Hepatocyte (in vitro differentiated cells): ENCODE results near the gene PHIP. TPM values are rescaled to one million over a fixed set of nuclear protein-coding genes. Genes with fewer than 3 reads are reported as not detected.

Source experiments
- DNase-seq: peaks from one replicate; pipeline ENCODE4 v3.0.0-alpha.2; 2016; ENCODE audit warnings: low spot score
- H2AFZ ChIP-seq: fragments of 200-600 bp; sonication (generic); 2 replicates; pipeline ENCODE4 v1.6.0; 2016; ENCODE audit warnings: antibody characterized with exemption, mild to moderate bottlenecking
- H3K27ac ChIP-seq: fragments of 200-600 bp; sonication (generic); 2 replicates; pipeline ENCODE4 v1.5.1; 2016; ENCODE audit warnings: mild to moderate bottlenecking
- H3K27me3 ChIP-seq: fragments of 200-600 bp; sonication (generic); 2 replicates; pipeline ENCODE4 v1.6.1; 2016
- H3K36me3 ChIP-seq: fragments of 200-600 bp; sonication (generic); replicated peaks from 2 replicates; pipeline ENCODE4 v1.5.1; 2016; ENCODE audit warnings: low read depth; ENCODE audit not compliant: insufficient read depth
- H3K4me1 ChIP-seq: fragments of 200-600 bp; sonication (generic); 2 replicates; pipeline ENCODE4 v1.5.1; 2016; ENCODE audit warnings: mild to moderate bottlenecking, moderate library complexity; ENCODE audit not compliant: insufficient read depth
- H3K4me2 ChIP-seq: fragments of 200-600 bp; sonication (generic); 2 replicates; pipeline ENCODE4 v1.6.0; 2016
- H3K4me3 ChIP-seq: fragments of 200-600 bp; sonication (generic); 2 replicates; pipeline ENCODE4 v1.5.1; 2016; ENCODE audit warnings: mild to moderate bottlenecking
- H3K79me2 ChIP-seq: fragments of 200-600 bp; sonication (generic); 2 replicates; pipeline ENCODE4 v1.6.0; 2017; ENCODE audit warnings: mild to moderate bottlenecking
- H3K9me2 ChIP-seq: fragments of 200-600 bp; sonication (generic); replicated peaks from 2 replicates; pipeline ENCODE4 v1.6.0; 2017; ENCODE audit warnings: mild to moderate bottlenecking; ENCODE audit not compliant: insufficient read depth
- H3K9me3 ChIP-seq: fragments of 200-600 bp; sonication (generic); 2 replicates; pipeline ENCODE4 v1.5.1; 2016; ENCODE audit warnings: low read depth, mild to moderate bottlenecking
- H4K20me1 ChIP-seq: fragments of 200-600 bp; sonication (generic); 2 replicates; pipeline ENCODE4 v1.6.0; 2016; ENCODE audit warnings: mild to moderate bottlenecking; ENCODE audit not compliant: insufficient read depth, poor library complexity, severe bottlenecking
- CTCF ChIP-seq: fragments of 200-600 bp; sonication (generic); IDR thresholded peaks from 2 replicates; pipeline ENCODE4 v1.5.1; 2016; ENCODE audit warnings: antibody characterized with exemption, mild to moderate bottlenecking; ENCODE audit not compliant: poor library complexity
- EZH2 ChIP-seq: fragments of 200-600 bp; sonication (generic); IDR thresholded peaks from 2 replicates; pipeline ENCODE4 v1.6.1; 2016; ENCODE audit warnings: antibody characterized with exemption, mild to moderate bottlenecking, borderline replicate concordance
- EZH2phosphoT487 ChIP-seq: fragments of 200-600 bp; sonication (generic); IDR thresholded peaks from one replicate; pipeline ENCODE4 v1.6.1; 2018; ENCODE audit warnings: antibody characterized with exemption, mild to moderate bottlenecking, low read depth, moderate library complexity; ENCODE audit not compliant: unreplicated experiment, severe bottlenecking
- WGBS: methylation state at CpG from one replicate; pipeline ENCODE4 v1.1.6; 2016; ENCODE audit warnings: low lambda C conversion rate; ENCODE audit errors: missing lambda C conversion rate; 5-methylcytosine and 5-hydroxymethylcytosine counted together
- polyA plus RNA-seq: library from polyadenylated mRNA; unstranded; fragments of >200 nt; fragmentation: Nextera tagmentation; extraction: Ambion mirVana; gene quantifications from 2 replicates; pipeline ENCODE4 v1.2.1, GENCODE V29; 2016
- total RNA-seq: library from RNA; depleted of rRNA; stranded (reverse); fragments of >200 nt; gene quantifications from 2 replicates; pipeline ENCODE4 v1.2.3, GENCODE V29; 2014

The PHIP gene
- total and polyA plus RNA-seq, 2 experiments from 2014 or later = 15.2 to 44.4 TPM

GRCh38 chr6:79010422-79010821, 67.6 kb downstream of the PHIP start:
- Histone ChIP-seq H3K4me3 (no peak overlapping the region), H2AFZ (no peak overlapping the region), H3K4me2 (no peak overlapping the region), H3K36me3 (no peaks in the 10 kb centered on the region), H3K9me3 (no peaks in the 10 kb centered on the region), H3K79me2 (no peaks in the 10 kb centered on the region), H3K27ac (no peak overlapping the region), H3K9me2 (no peaks in the 10 kb centered on the region), H3K27me3 (no peaks in the 10 kb centered on the region), H3K4me1 (no peaks in the 10 kb centered on the region), H4K20me1 (no peaks in the 10 kb centered on the region)
- no peak for TF ChIP-seq EZH2
- no peak for TF ChIP-seq EZH2phosphoT487
- TF ChIP-seq CTCF = no peak
- DNase-seq = no peak
- WGBS = 97% methylated on average over 1 of the region's 1 CpG

GRCh38 chr6:79009819-79010218, 68.2 kb downstream of the PHIP start:
- Histone ChIP-seq H3K36me3 (no peaks in the 10 kb centered on the region), H4K20me1 (no peaks in the 10 kb centered on the region), H3K4me1 (no peaks in the 10 kb centered on the region), H3K79me2 (no peaks in the 10 kb centered on the region), H3K9me2 (no peaks in the 10 kb centered on the region), H3K27me3 (no peaks in the 10 kb centered on the region), H3K9me3 (no peaks in the 10 kb centered on the region), H3K27ac (no peak overlapping the region), H3K4me3 (no peak overlapping the region), H2AFZ (no peak overlapping the region), H3K4me2 (no peak overlapping the region)
- DNase-seq = no peak
- WGBS = 92% methylated on average over 1 of the region's 1 CpG
- TF ChIP-seq EZH2 = no peak
- no peak for TF ChIP-seq CTCF
- TF ChIP-seq EZH2phosphoT487 = no peak

GRCh38 chr6:79005497-79005896, 72.6 kb downstream of the PHIP start:
- DNase-seq = no peak
- Histone ChIP-seq H4K20me1 (no peaks in the 10 kb centered on the region), H3K36me3 (no peaks in the 10 kb centered on the region), H2AFZ (no peak overlapping the region), H3K4me1 (no peaks in the 10 kb centered on the region), H3K4me3 (no peak overlapping the region), H3K9me2 (no peaks in the 10 kb centered on the region), H3K9me3 (no peaks in the 10 kb centered on the region), H3K27ac (no peak overlapping the region), H3K79me2 (no peaks in the 10 kb centered on the region), H3K4me2 (no peak overlapping the region), H3K27me3 (no peaks in the 10 kb centered on the region)
- TF ChIP-seq CTCF (no peak), EZH2phosphoT487 (no peak), EZH2 (no peak)
- WGBS = 55% methylated on average over 1 of the region's 1 CpG

GRCh38 chr6:79005024-79005423, 73.0 kb downstream of the PHIP start:
- 67% methylated on average over 1 of the region's 1 CpG for WGBS
- Histone ChIP-seq H3K9me2 (no peaks in the 10 kb centered on the region), H4K20me1 (no peaks in the 10 kb centered on the region), H3K79me2 (peaks cover 3% of the 10 kb centered on the region), H3K9me3 (no peaks in the 10 kb centered on the region), H3K36me3 (no peaks in the 10 kb centered on the region), H3K4me2 (no peak overlapping the region), H3K27me3 (no peaks in the 10 kb centered on the region), H3K4me3 (no peak overlapping the region), H3K27ac (no peak overlapping the region), H3K4me1 (no peaks in the 10 kb centered on the region), H2AFZ (no peak overlapping the region)
- no peak for DNase-seq
- TF ChIP-seq EZH2 (no peak), EZH2phosphoT487 (no peak), CTCF (no peak)
